ENCODE results near the gene ACBD4. TPM values are rescaled to one million over a fixed set of nuclear protein-coding genes. Genes with fewer than 3 reads are reported as not detected.

ACBD4 gene
- total RNA-seq, 1 experiment from 2014 or later = 9.7 TPM

DNA sequence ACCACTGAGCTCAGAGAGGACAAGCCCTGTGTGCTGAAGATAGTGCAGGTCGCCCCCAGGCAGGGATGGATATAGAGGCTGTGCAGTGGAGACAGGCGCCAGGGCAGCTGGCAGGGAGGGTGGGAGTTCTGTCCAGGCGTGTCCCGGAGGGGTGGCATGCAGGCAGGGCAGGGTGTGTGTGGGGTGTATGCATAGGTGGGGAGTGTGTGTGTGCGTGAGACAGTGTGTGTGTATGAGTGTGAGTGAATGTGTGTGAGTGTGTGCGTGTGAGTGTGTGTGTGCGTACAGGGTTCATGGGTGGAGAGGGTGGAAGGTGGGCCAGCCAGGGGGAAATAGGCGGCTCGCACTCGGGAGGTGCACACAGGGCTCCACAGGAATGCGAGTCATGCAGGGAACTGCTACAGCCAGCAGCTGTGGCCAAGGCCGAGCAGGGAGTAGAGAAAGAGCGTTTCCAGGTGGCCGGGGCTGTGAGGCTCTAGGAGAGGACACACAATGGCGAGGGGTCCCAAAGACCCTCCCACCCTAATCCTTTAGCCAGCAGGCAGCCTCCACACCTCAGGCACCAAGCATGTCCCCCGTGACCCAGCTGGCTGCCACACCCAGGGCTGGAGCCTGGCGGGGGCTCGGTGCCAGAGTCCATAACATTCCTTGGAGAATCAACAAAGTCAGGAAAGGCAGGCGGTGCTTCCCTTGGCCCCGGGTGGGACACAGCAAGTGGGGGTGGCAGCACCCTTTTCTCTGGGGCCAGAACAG is 7.8 kb upstream of the ACBD4 start:
- H3K27ac Mint-ChIP-seq = peak overlapping the region in 2 of 3 experiments; percentile 62 to 97; a peak in 6 of 7 replicates
- TF ChIP-seq, protein P1, sequence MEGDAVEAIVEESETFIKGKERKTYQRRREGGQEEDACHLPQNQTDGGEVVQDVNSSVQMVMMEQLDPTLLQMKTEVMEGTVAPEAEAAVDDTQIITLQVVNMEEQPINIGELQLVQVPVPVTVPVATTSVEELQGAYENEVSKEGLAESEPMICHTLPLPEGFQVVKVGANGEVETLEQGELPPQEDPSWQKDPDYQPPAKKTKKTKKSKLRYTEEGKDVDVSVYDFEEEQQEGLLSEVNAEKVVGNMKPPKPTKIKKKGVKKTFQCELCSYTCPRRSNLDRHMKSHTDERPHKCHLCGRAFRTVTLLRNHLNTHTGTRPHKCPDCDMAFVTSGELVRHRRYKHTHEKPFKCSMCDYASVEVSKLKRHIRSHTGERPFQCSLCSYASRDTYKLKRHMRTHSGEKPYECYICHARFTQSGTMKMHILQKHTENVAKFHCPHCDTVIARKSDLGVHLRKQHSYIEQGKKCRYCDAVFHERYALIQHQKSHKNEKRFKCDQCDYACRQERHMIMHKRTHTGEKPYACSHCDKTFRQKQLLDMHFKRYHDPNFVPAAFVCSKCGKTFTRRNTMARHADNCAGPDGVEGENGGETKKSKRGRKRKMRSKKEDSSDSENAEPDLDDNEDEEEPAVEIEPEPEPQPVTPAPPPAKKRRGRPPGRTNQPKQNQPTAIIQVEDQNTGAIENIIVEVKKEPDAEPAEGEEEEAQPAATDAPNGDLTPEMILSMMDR (conservative IDR thresholded peaks at IDR 0.05) = no peak
- peaks cover 3% of the 10 kb centered on the region for H3K23me2 ChIP-seq (ENCODE audit: insufficient read length, low read depth, low read length, poor library complexity, severe bottlenecking)
- peak; percentile 74 for DNase-seq
- no peaks in the 10 kb centered on the region for H3K9me3 ChIP-seq (ENCODE audit: control insufficient read depth, low read depth, low read length)
- H3K36me3 Mint-ChIP-seq (ENCODE audit: insufficient read depth in 1 of 3, low read depth in 3 of 3) = no peaks in the 10 kb centered on the region; a peak in 1 of 7 replicates
- H3T11ph ChIP-seq (ENCODE audit: low read length) = no peak overlapping the region
- no peaks in the 10 kb centered on the region for H3K79me2 ChIP-seq (ENCODE audit: insufficient read depth, low read length)
- H4K91ac ChIP-seq (ENCODE audit: insufficient read length, low read depth, low read length) = no peak overlapping the region
- no peak overlapping the region for H3K4me2 ChIP-seq (ENCODE audit: insufficient read depth, insufficient read length, low read length)
- peak overlapping the region in 1 of 2 experiments; percentile 53; a peak in 1 of 5 replicates for H3K4me3 Mint-ChIP-seq
- H3K9me3 Mint-ChIP-seq = no peaks in the 10 kb centered on the region
- H3K4me1 ChIP-seq (ENCODE audit: insufficient read depth, low read length) = no peaks in the 10 kb centered on the region; the same call in 1 of the 2 replicates
- H3K79me1 ChIP-seq (ENCODE audit: insufficient read depth, low read depth, low read length, poor library complexity, severe bottlenecking) = no peaks in the 10 kb centered on the region
- H3K56ac ChIP-seq (ENCODE audit: insufficient read length, low read depth, low read length) = no peak overlapping the region
- no peak overlapping the region for H3K9ac ChIP-seq (ENCODE audit: extremely low read depth, insufficient read length, low read length)
- H2BK20ac ChIP-seq (ENCODE audit: low read depth, low read length, poor library complexity, severe bottlenecking) = no peak overlapping the region
- H2BK120ac ChIP-seq (ENCODE audit: low read depth, low read length, poor library complexity, severe bottlenecking) = no peak overlapping the region
- H4K20me1 ChIP-seq (ENCODE audit: control insufficient read depth, insufficient read depth, insufficient read length) = no peaks in the 10 kb centered on the region
- H3K27ac ChIP-seq (ENCODE audit: insufficient read length, low read depth, low read length) = no peak overlapping the region
- no peak overlapping the region for H2BK15ac ChIP-seq (ENCODE audit: low read depth, low read length)
- H3K23ac ChIP-seq (ENCODE audit: insufficient read length, low read depth, low read length) = no peak overlapping the region
- H4K5ac ChIP-seq (ENCODE audit: insufficient read length, low read depth, low read length) = no peak overlapping the region
- H3K4ac ChIP-seq (ENCODE audit: low read depth, low read length) = no peak overlapping the region
- H3K27me3 Mint-ChIP-seq (ENCODE audit: low read depth) = no peaks in the 10 kb centered on the region; the same call in 1 of the 2 replicates
- H2BK12ac ChIP-seq (ENCODE audit: insufficient read length, low read depth, low read length) = no peak overlapping the region
- WGBS (ENCODE audit: extremely low coverage, insufficient read length, low lambda C conversion rate) = no CpG with 5 or more reads among the region's 20 CpGs
- H2AK5ac ChIP-seq (ENCODE audit: insufficient read length, low read length) = no peak overlapping the region
- H3K4me1 Mint-ChIP-seq = peaks cover 30 to 37% of the 10 kb centered on the region in 2 experiments
- H2AFZ ChIP-seq (ENCODE audit: low read length) = no peak overlapping the region
- H3K14ac ChIP-seq (ENCODE audit: insufficient read depth, low read length) = no peak overlapping the region; the same call in 1 of the 2 replicates
- no peaks in the 10 kb centered on the region for H3K27me3 ChIP-seq (ENCODE audit: insufficient read depth, low read length)
- H4K8ac ChIP-seq (replicated peaks; ENCODE audit: insufficient read length, low read depth, low read length) = no peak overlapping the region
- H2BK5ac ChIP-seq (ENCODE audit: insufficient read length, low read length) = no peak overlapping the region
- no peak overlapping the region for H3K18ac ChIP-seq (ENCODE audit: insufficient read length, low read depth, low read length)

All from H9 (cell line).